ENCODE data around the gene FBXL19.

FBXL19 gene

DNA sequence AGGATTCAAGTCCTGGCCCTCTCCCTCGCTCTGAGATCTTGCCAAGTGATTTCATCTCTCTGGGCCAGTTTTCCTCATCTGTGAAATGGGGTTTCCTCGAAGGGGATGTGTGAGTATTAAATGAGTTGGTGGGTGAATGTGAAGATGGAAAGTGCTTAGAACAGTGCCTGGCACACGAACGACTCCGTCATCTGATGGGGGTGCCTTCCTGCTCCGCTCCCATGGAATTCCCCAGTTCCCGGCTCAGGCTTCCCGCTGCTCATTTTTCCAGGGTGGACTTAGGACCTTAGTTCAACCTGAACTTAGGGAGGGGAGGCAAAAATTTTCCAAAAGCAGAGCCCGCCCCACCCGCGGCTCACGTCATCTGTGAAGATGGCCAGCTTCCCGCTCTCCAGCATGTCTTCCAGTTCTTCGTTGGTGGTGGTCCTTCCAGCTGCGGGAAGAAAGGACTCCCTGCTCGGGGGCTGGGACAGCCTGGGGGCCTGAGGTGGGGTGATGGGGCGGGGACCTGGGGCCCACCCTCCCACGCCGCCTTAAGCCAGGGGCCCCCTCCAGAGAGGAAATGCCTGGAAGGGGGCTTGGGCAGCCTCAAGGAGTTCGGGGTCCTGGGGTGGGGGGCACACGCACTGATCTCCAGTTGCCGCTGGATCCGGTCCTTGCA, 73.1 kb downstream of the FBXL19 start:
- DNase-seq (ENCODE audit: low read depth), result no peak
- H3K4me3 ChIP-seq (replicated peaks; ENCODE audit: low read depth, low read length), result peak overlapping the region; percentile 59
- TF ChIP-seq, protein P1, sequence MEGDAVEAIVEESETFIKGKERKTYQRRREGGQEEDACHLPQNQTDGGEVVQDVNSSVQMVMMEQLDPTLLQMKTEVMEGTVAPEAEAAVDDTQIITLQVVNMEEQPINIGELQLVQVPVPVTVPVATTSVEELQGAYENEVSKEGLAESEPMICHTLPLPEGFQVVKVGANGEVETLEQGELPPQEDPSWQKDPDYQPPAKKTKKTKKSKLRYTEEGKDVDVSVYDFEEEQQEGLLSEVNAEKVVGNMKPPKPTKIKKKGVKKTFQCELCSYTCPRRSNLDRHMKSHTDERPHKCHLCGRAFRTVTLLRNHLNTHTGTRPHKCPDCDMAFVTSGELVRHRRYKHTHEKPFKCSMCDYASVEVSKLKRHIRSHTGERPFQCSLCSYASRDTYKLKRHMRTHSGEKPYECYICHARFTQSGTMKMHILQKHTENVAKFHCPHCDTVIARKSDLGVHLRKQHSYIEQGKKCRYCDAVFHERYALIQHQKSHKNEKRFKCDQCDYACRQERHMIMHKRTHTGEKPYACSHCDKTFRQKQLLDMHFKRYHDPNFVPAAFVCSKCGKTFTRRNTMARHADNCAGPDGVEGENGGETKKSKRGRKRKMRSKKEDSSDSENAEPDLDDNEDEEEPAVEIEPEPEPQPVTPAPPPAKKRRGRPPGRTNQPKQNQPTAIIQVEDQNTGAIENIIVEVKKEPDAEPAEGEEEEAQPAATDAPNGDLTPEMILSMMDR (IDR thresholded peaks at IDR 0.05; ENCODE audit: low read length, missing control alignments), result no peak

DNA sequence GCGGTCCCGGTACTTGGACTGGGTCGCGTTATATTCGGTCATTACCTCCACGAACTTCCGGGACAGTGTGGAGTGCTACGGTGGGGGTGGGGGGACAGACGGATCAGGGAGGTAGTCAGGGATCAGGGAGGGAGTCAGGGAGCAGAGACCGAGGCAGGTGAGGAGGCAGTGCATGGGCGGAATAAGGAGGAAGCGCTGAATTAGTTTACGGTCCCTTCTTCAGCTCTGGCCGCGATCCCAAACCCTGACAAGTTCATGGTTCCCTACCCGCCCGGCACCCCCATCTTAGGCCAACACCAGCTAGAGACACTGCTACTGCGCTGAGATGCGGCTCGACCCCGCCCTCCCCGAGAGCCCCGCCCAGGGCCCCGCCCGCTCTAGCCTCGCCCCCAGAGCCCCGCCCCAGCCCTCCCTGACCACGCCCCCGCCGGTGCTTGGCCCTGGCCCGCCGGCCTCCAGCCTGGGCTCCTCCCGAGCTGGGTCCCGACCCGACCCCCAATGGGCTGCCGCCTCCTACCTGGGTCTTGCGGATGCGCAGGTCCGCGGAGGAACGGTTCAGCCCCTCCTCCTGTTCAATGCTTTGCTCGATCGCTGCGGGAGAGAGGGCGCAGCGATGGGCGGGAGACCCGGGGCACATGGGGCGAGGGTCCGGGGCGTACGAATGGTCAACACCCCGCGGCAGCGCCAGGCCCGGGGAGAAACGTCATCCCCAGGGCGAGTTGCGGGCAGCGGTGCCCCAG, 73.8 kb downstream of the FBXL19 start:
- peak; percentile 55 for DNase-seq (ENCODE audit: low read depth)
- H3K4me3 ChIP-seq (replicated peaks; ENCODE audit: low read depth, low read length), result peak overlapping the region; percentile 59
- TF ChIP-seq, protein P1 (IDR thresholded peaks at IDR 0.05; ENCODE audit: low read length, missing control alignments), result no peak

DNA sequence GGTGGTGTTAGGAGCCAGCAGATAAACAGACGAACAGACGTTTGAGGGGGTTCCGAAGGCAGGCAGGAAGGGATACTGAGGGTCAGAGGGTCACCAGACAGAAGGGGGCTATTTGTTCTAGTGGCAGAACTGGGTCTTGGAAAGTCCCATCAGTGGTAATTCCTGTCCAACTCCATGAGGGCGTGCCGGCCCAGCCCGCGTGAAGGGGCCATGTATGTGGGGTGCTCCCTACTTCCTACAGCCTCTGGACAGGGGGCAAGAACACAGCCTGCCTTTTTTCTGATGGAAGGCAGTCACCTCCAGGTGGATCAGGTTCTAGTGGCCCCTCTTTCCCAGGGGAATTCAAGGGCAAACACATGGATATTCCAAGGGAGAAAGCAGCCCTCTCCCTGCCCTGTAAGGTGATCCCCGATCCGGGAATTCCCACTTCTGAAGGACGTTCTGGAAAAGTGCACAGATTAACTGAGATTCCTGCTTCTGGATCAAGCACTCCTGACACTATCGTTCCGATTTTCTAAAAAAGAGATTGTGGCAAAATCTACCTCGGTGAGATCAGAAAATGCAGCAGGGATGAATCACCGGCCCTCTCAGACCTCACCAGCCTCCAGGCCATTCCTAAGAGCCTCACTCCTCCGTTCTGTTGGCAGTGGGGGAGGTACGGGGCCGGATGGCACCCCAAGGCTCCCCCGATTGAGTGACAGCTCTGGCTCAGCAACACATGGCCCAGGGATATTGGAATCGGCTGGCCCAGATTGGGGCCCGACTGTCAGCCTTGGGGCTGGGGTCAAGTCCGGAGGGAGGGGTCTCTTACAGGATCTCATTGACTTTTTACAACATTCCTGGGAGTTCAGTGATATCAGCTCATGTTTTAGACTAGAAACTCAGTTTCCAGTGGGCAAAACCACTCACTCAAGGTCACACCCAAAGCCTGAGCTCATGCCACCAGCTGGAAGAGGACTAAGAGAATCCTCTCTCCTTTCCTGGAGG, 74.6 kb downstream of the FBXL19 start:
- DNase-seq (ENCODE audit: low read depth), result peak; percentile 62

More for the DNA sequence above, 74.6 kb downstream of the FBXL19 start:
- peak overlapping the region; percentile 59 for H3K4me3 ChIP-seq (replicated peaks; ENCODE audit: low read depth, low read length)
- TF ChIP-seq, protein P1 (IDR thresholded peaks at IDR 0.05; ENCODE audit: low read length, missing control alignments), result no peak
